Smooth muscle cell (in vitro differentiated cells): ENCODE measurements around the gene C1orf35. TPM values are rescaled to one million over a fixed set of nuclear protein-coding genes. Genes with fewer than 3 reads are reported as not detected.
A peak's percentile ranks its signal among the peaks of the same experiment; 100 is the strongest.
"Not testable (repeated sequence)": the region's sequence is repeated elsewhere in the genome, so short reads cannot be mapped to it uniquely, and the experiment has no call there.

Experiments
- DNase-seq: peaks from one replicate; lab custom pipeline; 2025; ENCODE audit not compliant: unreplicated experiment; lab: John Stamatoyannopoulos, UW
- H2AFZ ChIP-seq: fragments of 200-600 bp; sonication (generic); 2 replicates; pipeline ENCODE4 v1.6.0; 2016; ENCODE audit warnings: antibody characterized with exemption, low read depth, mild to moderate bottlenecking
- H3F3A ChIP-seq: fragments of 200-600 bp; sonication (generic); 2 replicates; pipeline ENCODE4 v1.6.0; 2017; ENCODE audit warnings: antibody characterized with exemption, low read depth
- H3K27ac ChIP-seq: fragments of 200-600 bp; sonication (generic); 2 replicates; pipeline ENCODE4 v1.5.1; 2016; ENCODE audit warnings: low read depth, mild to moderate bottlenecking
- H3K27me3 ChIP-seq: fragments of 200-600 bp; sonication (generic); 2 replicates; pipeline ENCODE4 v1.6.1; 2016; ENCODE audit warnings: low read depth, mild to moderate bottlenecking
- H3K36me3 ChIP-seq: fragments of 200-600 bp; sonication (generic); 2 replicates; pipeline ENCODE4 v1.5.1; 2016; ENCODE audit warnings: low read depth
- H3K4me1 ChIP-seq: fragments of 200-600 bp; sonication (generic); 2 replicates; pipeline ENCODE4 v1.5.1; 2016; ENCODE audit warnings: low read depth
- H3K4me2 ChIP-seq: fragments of 200-600 bp; sonication (generic); 2 replicates; pipeline ENCODE4 v1.6.0; 2016; ENCODE audit warnings: mild to moderate bottlenecking
- H3K4me3 ChIP-seq: fragments of 200-600 bp; sonication (generic); 2 replicates; pipeline ENCODE4 v1.5.1; 2016; ENCODE audit warnings: mild to moderate bottlenecking
- H3K79me2 ChIP-seq: fragments of 200-600 bp; sonication (generic); 2 replicates; pipeline ENCODE4 v1.6.0; 2016; ENCODE audit warnings: low read depth, mild to moderate bottlenecking
- H3K9ac ChIP-seq: fragments of 200-600 bp; sonication (generic); 2 replicates; pipeline ENCODE4 v1.6.0; 2016; ENCODE audit warnings: low read depth
- H3K9me3 ChIP-seq: fragments of 200-600 bp; sonication (generic); replicated peaks from 2 replicates; pipeline ENCODE4 v1.5.1; 2016; ENCODE audit warnings: low read depth
- H4K20me1 ChIP-seq: fragments of 200-600 bp; sonication (generic); 2 replicates; pipeline ENCODE4 v1.6.0; 2016; ENCODE audit warnings: low read depth
- CTCF ChIP-seq: fragments of 200-600 bp; sonication (generic); IDR thresholded peaks from 2 replicates; pipeline ENCODE4 v1.5.1; 2017; ENCODE audit warnings: borderline replicate concordance, mild to moderate bottlenecking, antibody characterized with exemption; ENCODE audit not compliant: insufficient read depth, poor library complexity, severe bottlenecking
- WGBS: methylation state at CpG from one replicate; pipeline ENCODE4 v1.1.7; 2016; ENCODE audit warnings: low lambda C conversion rate; 5-methylcytosine and 5-hydroxymethylcytosine counted together
- polyA plus RNA-seq: library from polyadenylated mRNA; unstranded; fragments of >200 nt; fragmentation: Nextera tagmentation; extraction: Ambion mirVana; gene quantifications from 2 replicates; pipeline ENCODE4 v1.2.1, GENCODE V29; 2016
- total RNA-seq: library from RNA; depleted of rRNA; stranded (reverse); fragments of >200 nt; gene quantifications from 2 replicates; pipeline ENCODE4 v1.2.3, GENCODE V29; 2014

Gene C1orf35
- total and polyA plus RNA-seq, 2 experiments from 2014 or later: 7.6 to 18.7 TPM

GRCh38 chr1:228112617-228113016 lies 9.5 kb upstream of the C1orf35 start:
- H3K79me2 ChIP-seq: peaks cover 11% of the 10 kb centered on the region
- H3K27ac ChIP-seq: no peak overlapping the region
- H3K4me1 ChIP-seq: peaks cover 6% of the 10 kb centered on the region
- H3K36me3 ChIP-seq: no peaks in the 10 kb centered on the region
- H3F3A ChIP-seq: no peaks in the 10 kb centered on the region
- 70% methylated on average over 1 of the region's 1 CpG for WGBS
- H3K9ac ChIP-seq: no peak overlapping the region
- H3K4me3 ChIP-seq: no peak overlapping the region
- no peak overlapping the region for H2AFZ ChIP-seq
- H3K4me2 ChIP-seq: no peak overlapping the region
- TF ChIP-seq CTCF: no peak
- DNase-seq: no peak
- H3K27me3 ChIP-seq: no peaks in the 10 kb centered on the region
- H4K20me1 ChIP-seq: no peaks in the 10 kb centered on the region
- no peaks in the 10 kb centered on the region for H3K9me3 ChIP-seq

- H3K9ac ChIP-seq: no peak overlapping the region
- H3K4me1 ChIP-seq: peaks cover 6% of the 10 kb centered on the region
- no peaks in the 10 kb centered on the region for H4K20me1 ChIP-seq
- H3K9me3 ChIP-seq: no peaks in the 10 kb centered on the region
- 96% methylated on average over 7 of the region's 7 CpGs for WGBS
- H3K4me3 ChIP-seq: no peak overlapping the region
- no peak overlapping the region for H3K27ac ChIP-seq
- H3K36me3 ChIP-seq: no peaks in the 10 kb centered on the region
- no peak for DNase-seq
- H3F3A ChIP-seq: no peaks in the 10 kb centered on the region
- H2AFZ ChIP-seq: no peak overlapping the region
- no peaks in the 10 kb centered on the region for H3K27me3 ChIP-seq
- peaks cover 11% of the 10 kb centered on the region for H3K79me2 ChIP-seq
- H3K4me2 ChIP-seq: no peak overlapping the region
- no peak for TF ChIP-seq CTCF
Measured at GRCh38 chr1:228112167-228112566, 9.0 kb upstream of the C1orf35 start.

- H3K27me3 ChIP-seq, H4K20me1 ChIP-seq, H3K4me1 ChIP-seq, H2AFZ ChIP-seq, DNase-seq, H3F3A ChIP-seq, H3K9me3 ChIP-seq, H3K36me3 ChIP-seq, H3K27ac ChIP-seq, H3K4me3 ChIP-seq, H3K4me2 ChIP-seq, H3K9ac ChIP-seq: not testable (repeated sequence)
- WGBS: 92% methylated on average over 5 of the region's 6 CpGs
- H3K79me2 ChIP-seq: peaks cover 11% of the 10 kb centered on the region
Measured at GRCh38 chr1:228111315-228111714, 8.2 kb upstream of the C1orf35 start.

GRCh38 chr1:228110556-228110955 lies 7.4 kb upstream of the C1orf35 start:
- Histone ChIP-seq H3K79me2 (peaks cover 11% of the 10 kb centered on the region), H3K4me2 (peak overlapping the region; percentile 83), H3K4me1 (peaks cover 6% of the 10 kb centered on the region), H3K27ac (peak overlapping the region; percentile 70), H3K9ac (no peak overlapping the region), H3K4me3 (peak overlapping the region; percentile 98), H2AFZ (no peak overlapping the region), H3K27me3 (no peaks in the 10 kb centered on the region), H4K20me1 (no peaks in the 10 kb centered on the region), H3K9me3 (no peaks in the 10 kb centered on the region), H3K36me3 (no peaks in the 10 kb centered on the region), H3F3A (no peaks in the 10 kb centered on the region)
- no peak for DNase-seq
- WGBS: 72% methylated on average over 7 of the region's 7 CpGs
- no peak for TF ChIP-seq CTCF
